A549 treated with CORT108297 at 1 μM for 4 hours (cell line): Measurements from ENCODE around the gene ETFBKMT. TPM values are rescaled to one million over a fixed set of nuclear protein-coding genes. Genes with fewer than 3 reads are reported as not detected.

Experiments
- total RNA-seq: library from RNA; stranded (reverse); fragments of 200-300 nt; extraction: Qiagen RNA extraction; gene quantifications from 5 replicates; pipeline ENCODE4 v1.2.3, GENCODE V29; 2022

The ETFBKMT gene, protein sequence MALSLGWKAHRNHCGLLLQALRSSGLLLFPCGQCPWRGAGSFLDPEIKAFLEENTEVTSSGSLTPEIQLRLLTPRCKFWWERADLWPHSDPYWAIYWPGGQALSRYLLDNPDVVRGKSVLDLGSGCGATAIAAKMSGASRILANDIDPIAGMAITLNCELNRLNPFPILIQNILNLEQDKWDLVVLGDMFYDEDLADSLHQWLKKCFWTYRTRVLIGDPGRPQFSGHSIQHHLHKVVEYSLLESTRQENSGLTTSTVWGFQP
- total RNA-seq = 0.63 to 1.1 TPM (median 0.80 TPM) in 5 replicates

DNA sequence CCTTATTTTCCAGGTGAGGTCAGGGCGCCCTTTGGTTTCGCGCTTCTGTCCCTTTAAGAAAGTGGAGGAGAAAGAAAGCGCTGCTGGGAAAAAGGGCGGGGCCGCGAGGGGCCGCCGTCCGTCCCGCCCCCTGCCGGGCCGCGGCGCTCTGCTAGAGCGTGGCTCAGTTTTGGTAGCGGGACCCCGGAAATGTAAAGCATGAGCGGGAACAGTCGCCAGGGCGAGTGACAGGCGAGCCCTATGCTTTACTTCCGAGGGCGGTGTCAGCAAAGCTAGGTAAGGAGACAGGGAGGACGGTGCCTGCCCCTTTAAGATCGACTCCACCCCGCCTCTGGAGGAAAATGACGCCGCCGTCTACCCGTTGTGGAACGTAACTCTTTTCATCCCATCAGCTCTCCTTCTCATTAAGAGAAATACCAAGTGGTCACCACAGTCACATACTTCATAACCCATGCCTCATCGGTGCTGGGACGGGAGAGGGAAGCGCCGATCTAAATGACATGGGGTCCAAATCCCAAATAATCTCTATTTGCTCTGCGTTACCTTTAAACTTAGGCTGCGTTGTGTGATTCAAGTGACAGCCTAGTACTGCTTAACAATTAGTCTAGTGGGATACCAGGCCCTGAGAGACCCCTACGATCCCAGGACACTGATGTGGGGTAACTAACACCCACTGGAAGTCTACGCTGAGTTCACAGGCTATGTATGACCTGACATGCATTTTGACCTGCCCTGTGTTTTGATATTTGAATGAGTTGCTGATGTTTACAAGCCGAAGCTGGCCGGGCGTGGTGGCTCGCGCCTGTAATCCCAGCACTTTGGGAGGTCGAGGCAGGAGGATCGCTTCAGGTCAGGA is at the start of gene ETFBKMT:
ETFBKMT (plus strand) TSS at position 602 of the 856 bp plus-strand sequence. CDS start 2,266 bp downstream, outside the sequence.

Other genes starting within 250 kb of the ETFBKMT start
- 13.2 to 16.2 TPM (median 15.5 TPM) in 5 replicates for gene DENND5B, start 68.6 kb upstream of the ETFBKMT start, total RNA-seq
- gene AMN1, start 69.3 kb downstream of the ETFBKMT start, total RNA-seq = 9.4 to 12.5 TPM (median 12.0 TPM) in 5 replicates